HepG2 (cell line): ENCODE data around the gene RHOC. TPM values are rescaled to one million over a fixed set of nuclear protein-coding genes. Genes with fewer than 3 reads are reported as not detected.
A peak's percentile ranks its signal among the peaks of the same experiment; 100 is the strongest.

Source experiments
- E2F2 ChIP-seq: sonication (generic); formaldehyde crosslinking; IDR thresholded peaks from 2 replicates; pipeline ENCODE4 v1.4.0; 2020; ENCODE audit warnings: missing genetic modification reagents, borderline replicate concordance
- ELF3 ChIP-seq: IDR thresholded peaks from 2 replicates; pipeline ENCODE4 v1.6.1; 2016; ENCODE audit warnings: missing genetic modification reagents, missing compliant biosample characterization
- FOXM1 ChIP-seq: sonication (generic); formaldehyde crosslinking; IDR thresholded peaks from 2 replicates; pipeline ENCODE4 v1.5.0; 2020; ENCODE audit warnings: missing genetic modification reagents
- GPN1 ChIP-seq: sonication (generic); formaldehyde crosslinking; IDR thresholded peaks from 2 replicates; pipeline ENCODE4 v1.5.1; 2020; ENCODE audit warnings: missing genetic modification reagents, borderline replicate concordance
- GRHL1 ChIP-seq: sonication (generic); formaldehyde crosslinking; conservative IDR thresholded peaks from 2 replicates; pipeline ENCODE4 v1.8.0; 2022; ENCODE audit warnings: missing genetic modification reagents
- GTF2F1 ChIP-seq: fragments of 150-350 bp; IDR thresholded peaks from 2 replicates; pipeline ENCODE4 v1.6.1; 2014; ENCODE audit warnings: low read length
- KLF6 ChIP-seq: IDR thresholded peaks from 2 replicates; pipeline ENCODE4 v1.8.0; 2016; ENCODE audit warnings: missing biosample characterization, missing genetic modification reagents
- MED13 ChIP-seq: sonication (generic); formaldehyde crosslinking; IDR thresholded peaks from 2 replicates; pipeline ENCODE4 v1.5.0; 2020; ENCODE audit warnings: missing genetic modification reagents
- NFIB ChIP-seq: sonication (generic); formaldehyde crosslinking; IDR thresholded peaks from 2 replicates; pipeline ENCODE4 v1.9.0; 2021; ENCODE audit warnings: missing genetic modification reagents, mild to moderate bottlenecking, borderline replicate concordance
- PHF5A ChIP-seq: IDR thresholded peaks from one replicate; pipeline ENCODE4 v1.6.1; 2018; ENCODE audit warnings: low read depth, missing genetic modification reagents; ENCODE audit not compliant: unreplicated experiment
- RELA ChIP-seq: sonication (generic); formaldehyde crosslinking; IDR thresholded peaks from 2 replicates; pipeline ENCODE4 v1.4.0; 2020; ENCODE audit warnings: missing genetic modification reagents
- REXO4 ChIP-seq: sonication (generic); formaldehyde crosslinking; IDR thresholded peaks from 2 replicates; pipeline ENCODE4 v1.8.0; 2022; ENCODE audit warnings: missing genetic modification reagents, mild to moderate bottlenecking, borderline replicate concordance
- SIN3A ChIP-seq: IDR thresholded peaks from 2 replicates; pipeline ENCODE4 v1.6.1; 2011; ENCODE audit warnings: low read depth, mild to moderate bottlenecking, control low read depth, low read length, borderline replicate concordance
- SIX4 ChIP-seq: sonication (generic); formaldehyde crosslinking; IDR thresholded peaks from 2 replicates; pipeline ENCODE4 v1.4.0; 2020; ENCODE audit warnings: missing genetic modification reagents
- SSRP1 ChIP-seq: IDR thresholded peaks from 2 replicates; pipeline ENCODE4 v1.6.1; 2016; ENCODE audit warnings: control low read depth
- SYNCRIP ChIP-seq: fragments of 200-400 bp; formaldehyde crosslinking; IDR thresholded peaks from 2 replicates; pipeline ENCODE4 v1.6.1; 2018; ENCODE audit warnings: mild to moderate bottlenecking, low read depth, low read length; ENCODE audit not compliant: insufficient read depth
- ZFY ChIP-seq: sonication (generic); formaldehyde crosslinking; IDR thresholded peaks from 2 replicates; pipeline ENCODE4 v1.4.0; 2020; ENCODE audit warnings: missing genetic modification reagents
- ZNF10 ChIP-seq: sonication (generic); formaldehyde crosslinking; IDR thresholded peaks from 2 replicates; pipeline ENCODE4 v1.4.0; 2020; ENCODE audit warnings: mild to moderate bottlenecking, low read depth, missing genetic modification reagents, borderline replicate concordance
- ZNF431 ChIP-seq: sonication (generic); formaldehyde crosslinking; IDR thresholded peaks from 2 replicates; pipeline ENCODE4 v1.9.0; 2022; ENCODE audit warnings: missing genetic modification reagents, low read depth, mild to moderate bottlenecking, borderline replicate concordance
- ZNF432 ChIP-seq: sonication (generic); formaldehyde crosslinking; IDR thresholded peaks from 2 replicates; pipeline ENCODE4 v1.5.0; 2020; ENCODE audit warnings: missing genetic modification reagents, mild to moderate bottlenecking, borderline replicate concordance
- ZNF567 ChIP-seq: sonication (generic); formaldehyde crosslinking; IDR thresholded peaks from 2 replicates; pipeline ENCODE4 v1.8.1; 2023; ENCODE audit warnings: mild to moderate bottlenecking, missing genetic modification reagents, borderline replicate concordance
- ZNF883 ChIP-seq: sonication (generic); formaldehyde crosslinking; IDR thresholded peaks from 2 replicates; pipeline ENCODE4 v1.5.1; 2020; ENCODE audit warnings: mild to moderate bottlenecking, missing genetic modification reagents; ENCODE audit errors: not compliant biosample characterization
- polyA plus RNA-seq, 8 experiments: library from polyadenylated mRNA; depleted of rRNA in 3 of 8; stranded (reverse) in 7 of 8; unstranded in 1 of 8; fragments of >200 nt; fragmentation: Illumina TruSeq in 4 of 8; extraction: Trizol in 4 of 8; gene quantifications; 2 replicates each; pipeline versions ENCODE4 v1.2.1 to v1.2.3, GENCODE V29; 2011 to 2016; ENCODE audit warnings: low read depth in 4 of 8, missing spikeins in 1 of 8, mixed read lengths in 1 of 8; ENCODE audit not compliant: insufficient read depth in 1 of 8
- total RNA-seq, 5 experiments: library from RNA; depleted of rRNA; stranded (reverse); fragments of >200 nt; fragmentation: Illumina TruSeq; extraction: Trizol; gene quantifications; 2 replicates each; pipeline ENCODE4 v1.2.3, GENCODE V29; 2016; ENCODE audit warnings: low read depth in 1 of 5
- TF ChIP-seq, protein P1 (sequence below): sonication (generic); formaldehyde crosslinking; IDR thresholded peaks from 2 replicates; pipeline ENCODE4 v1.4.0; 2020; ENCODE audit warnings: missing genetic modification reagents
- TF ChIP-seq, protein P2 (sequence below): sonication (generic); formaldehyde crosslinking; IDR thresholded peaks from 2 replicates; pipeline ENCODE4 v1.5.0; 2020; ENCODE audit warnings: missing genetic modification reagents, mild to moderate bottlenecking, borderline replicate concordance
- TF ChIP-seq, protein P3 (sequence below): sonication (generic); formaldehyde crosslinking; IDR thresholded peaks from 2 replicates; pipeline ENCODE4 v1.5.0; 2020; ENCODE audit warnings: missing genetic modification reagents

Gene RHOC
- total and polyA plus RNA-seq, 2 of the 13 experiments (the other 11 are each of a cell fraction or from before 2014, with no cell fraction given): 64.3 to 182 TPM

DNA sequence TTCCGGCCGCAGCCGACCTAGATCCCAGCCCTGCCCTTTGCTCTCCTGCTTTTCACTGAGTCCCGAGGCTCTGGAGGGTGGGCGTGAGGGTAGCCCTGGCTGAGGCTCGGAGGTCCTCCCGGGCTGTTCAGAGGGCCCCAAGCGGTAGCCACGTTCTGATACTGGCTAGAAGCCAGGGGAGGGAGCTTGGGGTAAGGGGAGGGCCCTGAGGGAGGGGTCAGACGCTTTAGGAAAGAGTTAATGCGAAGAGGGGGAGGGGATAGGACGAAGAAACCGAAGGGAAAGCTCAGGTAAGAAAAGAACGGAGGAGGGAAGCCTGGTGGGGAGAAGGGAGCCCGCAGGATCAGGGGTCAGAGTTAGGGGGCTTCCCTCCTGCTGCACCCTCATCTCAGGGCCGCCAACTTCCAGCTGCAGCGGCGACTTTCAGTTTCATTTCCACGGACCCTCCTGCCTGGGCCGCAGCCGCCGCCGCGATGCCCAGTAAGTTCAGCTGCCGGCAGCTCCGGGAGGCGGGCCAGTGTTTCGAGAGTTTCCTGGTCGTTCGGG lies 32.4 kb downstream of the RHOC start, which contains the start of gene MOV10 (continued):
- TF ChIP-seq, protein P1, sequence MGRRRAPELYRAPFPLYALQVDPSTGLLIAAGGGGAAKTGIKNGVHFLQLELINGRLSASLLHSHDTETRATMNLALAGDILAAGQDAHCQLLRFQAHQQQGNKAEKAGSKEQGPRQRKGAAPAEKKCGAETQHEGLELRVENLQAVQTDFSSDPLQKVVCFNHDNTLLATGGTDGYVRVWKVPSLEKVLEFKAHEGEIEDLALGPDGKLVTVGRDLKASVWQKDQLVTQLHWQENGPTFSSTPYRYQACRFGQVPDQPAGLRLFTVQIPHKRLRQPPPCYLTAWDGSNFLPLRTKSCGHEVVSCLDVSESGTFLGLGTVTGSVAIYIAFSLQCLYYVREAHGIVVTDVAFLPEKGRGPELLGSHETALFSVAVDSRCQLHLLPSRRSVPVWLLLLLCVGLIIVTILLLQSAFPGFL (CRISPR knock-in tag): no peak
- no peak for TF ChIP-seq MED13
- TF ChIP-seq, protein P2, sequence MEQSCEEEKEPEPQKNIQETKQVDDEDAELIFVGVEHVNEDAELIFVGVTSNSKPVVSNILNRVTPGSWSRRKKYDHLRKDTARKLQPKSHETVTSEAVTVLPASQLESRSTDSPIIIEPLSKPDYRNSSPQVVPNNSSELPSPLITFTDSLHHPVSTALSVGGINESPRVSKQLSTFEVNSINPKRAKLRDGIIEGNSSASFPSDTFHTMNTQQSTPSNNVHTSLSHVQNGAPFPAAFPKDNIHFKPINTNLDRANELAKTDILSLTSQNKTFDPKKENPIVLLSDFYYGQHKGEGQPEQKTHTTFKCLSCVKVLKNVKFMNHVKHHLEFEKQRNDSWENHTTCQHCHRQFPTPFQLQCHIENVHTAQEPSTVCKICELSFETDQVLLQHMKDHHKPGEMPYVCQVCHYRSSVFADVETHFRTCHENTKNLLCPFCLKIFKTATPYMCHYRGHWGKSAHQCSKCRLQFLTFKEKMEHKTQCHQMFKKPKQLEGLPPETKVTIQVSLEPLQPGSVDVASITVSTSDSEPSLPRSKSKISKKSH (CRISPR knock-in tag): peak; percentile 32; the same call in 1 of the 2 replicates
- 0 out of 2 replicates have a peak, but pooled peaks have one; percentile 32 for TF ChIP-seq SIX4 (CRISPR knock-in tag)
- 0 out of 2 replicates have a peak, but pooled peaks have one; percentile 12 for TF ChIP-seq KLF6 (CRISPR knock-in tag)
- TF ChIP-seq ELF3: 0 out of 2 replicates have a peak, but pooled peaks have one; percentile 31
- no peak; the same call in 1 of the 2 replicates for TF ChIP-seq E2F2 (CRISPR knock-in tag)
- no peak for TF ChIP-seq SYNCRIP
- TF ChIP-seq GPN1 (CRISPR knock-in tag): 0 out of 2 replicates have a peak, but pooled peaks have one; percentile 29
- TF ChIP-seq ZFY (CRISPR knock-in tag): no peak; the same call in 1 of the 2 replicates
- 0 out of 2 replicates have a peak, but pooled peaks have one; percentile 15 for TF ChIP-seq ZNF567
- TF ChIP-seq REXO4 (CRISPR knock-in tag): no peak
- no peak for TF ChIP-seq RELA (CRISPR knock-in tag)
- TF ChIP-seq SIN3A: no peak
- no peak for TF ChIP-seq FOXM1 (CRISPR knock-in tag)
- TF ChIP-seq, protein P3, sequence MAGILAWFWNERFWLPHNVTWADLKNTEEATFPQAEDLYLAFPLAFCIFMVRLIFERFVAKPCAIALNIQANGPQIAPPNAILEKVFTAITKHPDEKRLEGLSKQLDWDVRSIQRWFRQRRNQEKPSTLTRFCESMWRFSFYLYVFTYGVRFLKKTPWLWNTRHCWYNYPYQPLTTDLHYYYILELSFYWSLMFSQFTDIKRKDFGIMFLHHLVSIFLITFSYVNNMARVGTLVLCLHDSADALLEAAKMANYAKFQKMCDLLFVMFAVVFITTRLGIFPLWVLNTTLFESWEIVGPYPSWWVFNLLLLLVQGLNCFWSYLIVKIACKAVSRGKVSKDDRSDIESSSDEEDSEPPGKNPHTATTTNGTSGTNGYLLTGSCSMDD (CRISPR knock-in tag): no peak
- TF ChIP-seq ZNF10: no peak
- TF ChIP-seq SSRP1 (CRISPR knock-in tag): no peak
- no peak for TF ChIP-seq ZNF432 (CRISPR knock-in tag)
- no peak for TF ChIP-seq ZNF431
- TF ChIP-seq ZNF883 (CRISPR knock-in tag): no peak
- no peak for TF ChIP-seq GRHL1 (CRISPR knock-in tag)
- TF ChIP-seq GTF2F1: no peak
- peak; percentile 28 for TF ChIP-seq PHF5A
- TF ChIP-seq NFIB (CRISPR knock-in tag): no peak
